ENCODE measurements around the gene MINPP1.

Gene MINPP1

DNA sequence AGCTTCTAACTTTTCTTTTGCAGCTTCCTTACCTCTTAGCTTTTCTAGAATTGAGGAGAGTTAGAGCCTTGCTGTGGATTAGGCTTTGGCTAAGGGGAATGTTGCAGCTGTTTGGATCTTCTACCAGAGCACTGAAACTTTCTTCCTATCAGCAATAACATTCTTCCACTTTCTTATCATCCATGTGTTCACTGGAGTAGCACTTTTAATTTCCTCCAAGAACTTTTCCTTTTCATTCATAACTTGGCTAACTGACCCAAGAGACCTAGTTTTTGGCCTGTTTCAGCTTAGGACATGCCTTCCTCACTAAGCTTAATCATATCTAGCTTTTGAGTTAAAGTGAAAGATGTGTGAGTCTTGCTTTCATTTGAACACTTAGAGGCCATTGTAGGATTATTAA, 19.6 kb downstream of the MINPP1 start:
- DNase-seq: no peak

DNA sequence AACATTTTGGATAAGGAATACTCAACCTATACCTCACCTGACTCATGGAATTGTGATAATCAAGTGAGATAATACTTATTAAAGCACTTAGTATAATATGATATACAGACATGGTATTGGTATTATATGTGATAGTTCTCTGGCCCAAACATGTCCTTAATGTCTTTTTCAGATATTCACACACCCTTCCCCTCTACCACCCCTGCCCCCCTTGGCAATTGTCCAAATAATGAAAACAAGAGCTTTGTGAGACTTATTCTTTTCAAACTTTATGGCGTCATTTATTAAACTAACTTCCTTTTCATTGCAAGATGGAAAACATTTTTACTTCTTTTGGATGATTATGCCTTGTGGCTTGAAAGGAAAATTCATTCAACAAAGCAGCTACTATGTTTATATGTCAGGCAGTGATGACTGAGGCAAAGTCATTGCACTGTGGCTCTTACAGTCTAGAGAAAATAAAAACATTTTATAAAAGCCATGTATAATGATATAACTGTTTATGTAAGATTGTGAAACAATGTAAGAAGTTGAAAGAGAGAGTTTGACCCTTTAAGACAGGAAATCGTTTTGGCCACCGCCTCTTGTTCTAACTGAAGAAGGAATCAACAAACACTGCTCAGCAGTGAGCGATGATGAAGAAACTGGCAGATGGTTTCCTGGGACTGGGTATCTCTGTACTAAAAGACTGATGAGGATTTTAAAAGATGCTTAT, 27.4 kb downstream of the MINPP1 start:
- no peak for DNase-seq

DNA sequence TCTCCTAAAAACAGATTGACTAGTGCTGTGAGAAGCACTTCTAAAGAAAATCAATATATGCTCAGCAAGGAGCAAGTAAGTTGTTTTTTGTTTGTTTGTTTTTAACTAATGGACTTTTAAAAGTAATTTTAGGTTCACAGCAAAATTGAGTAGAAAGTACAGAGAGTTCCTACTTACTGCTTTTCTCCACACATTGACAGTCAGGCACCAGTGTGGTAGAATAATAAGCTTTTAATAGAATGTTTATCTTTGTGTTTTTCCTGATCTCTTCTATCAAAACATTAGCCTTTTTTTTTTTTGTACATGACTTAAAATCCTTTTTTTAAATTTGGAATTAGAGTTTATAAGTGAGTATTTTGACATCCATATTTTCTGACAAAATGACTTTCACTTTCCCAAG, 28.0 kb downstream of the MINPP1 start:
- DNase-seq: no peak

DNA sequence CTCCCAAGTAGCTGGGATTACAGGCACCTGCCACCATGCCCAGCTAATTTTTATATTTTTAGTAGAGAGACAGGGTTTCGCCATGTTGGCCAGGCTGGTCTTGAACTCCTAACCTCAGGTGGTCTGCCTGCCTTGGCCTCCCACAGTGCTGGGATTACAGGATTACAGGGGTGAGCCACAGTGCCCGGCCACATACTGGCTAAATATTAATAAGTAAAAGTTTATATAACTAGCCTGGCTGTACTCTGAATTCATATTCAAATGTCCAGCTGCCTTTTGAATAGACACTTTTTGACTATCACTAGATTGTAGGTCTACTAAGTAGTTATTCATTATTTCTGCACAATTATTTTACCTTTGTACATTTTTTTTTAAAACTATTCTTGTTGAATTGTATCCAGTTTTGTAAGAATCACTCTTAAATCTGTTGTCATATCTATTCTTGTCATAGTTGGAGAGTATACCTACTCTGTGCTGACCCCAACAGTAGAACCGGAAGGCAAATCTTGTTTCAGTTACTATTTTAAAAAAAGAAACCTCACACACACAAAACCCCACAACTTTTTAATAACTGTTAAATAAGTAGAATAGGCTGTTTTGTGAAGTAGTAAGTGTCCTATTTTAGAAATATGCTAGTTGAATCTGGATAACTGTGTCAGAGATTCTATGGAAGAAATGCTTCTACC, 29.6 kb downstream of the MINPP1 start:
- no peak for DNase-seq

DNA sequence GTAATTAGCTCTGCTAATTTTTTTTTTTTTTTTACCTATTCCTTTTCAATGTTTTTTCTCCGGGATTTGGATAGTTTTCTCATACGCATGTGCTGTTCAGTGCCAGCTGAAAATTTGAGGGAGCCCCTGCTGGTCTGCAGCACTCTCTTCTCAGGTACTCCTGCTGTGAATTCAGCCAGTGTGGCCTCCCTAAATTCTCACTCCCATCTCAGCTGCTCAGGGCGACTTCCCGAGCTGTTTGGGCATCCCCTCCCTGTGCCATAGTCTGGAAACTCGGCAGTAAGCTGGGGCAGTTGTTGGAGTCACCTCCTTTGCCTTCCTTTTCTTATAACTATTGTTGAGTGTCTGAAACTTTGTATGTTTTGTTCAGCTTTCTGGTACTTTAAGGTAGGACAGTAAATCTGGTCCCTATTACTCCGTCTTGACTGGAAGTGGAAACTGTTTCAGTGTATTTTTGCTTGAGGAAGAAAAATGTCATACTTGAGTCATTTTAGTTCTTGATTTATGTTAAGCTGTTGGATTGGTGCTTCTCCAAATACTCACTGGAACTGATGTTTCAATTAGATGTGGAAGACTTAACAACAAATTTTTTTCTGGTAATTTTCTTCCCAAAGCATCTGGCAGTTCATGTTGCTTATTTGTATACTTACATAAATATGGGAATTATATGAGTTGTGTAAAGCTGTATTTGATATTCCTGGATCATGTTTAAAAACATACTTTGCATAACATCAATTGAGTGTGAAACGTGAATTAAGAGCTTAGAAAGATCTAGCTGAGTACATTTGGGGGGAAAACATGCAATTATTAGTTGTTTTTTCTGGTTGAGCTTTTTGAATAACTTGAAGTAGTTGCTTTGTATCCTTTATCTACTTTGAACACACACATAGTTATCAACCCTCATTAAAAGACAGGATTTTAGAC, 33.7 kb downstream of the MINPP1 start:
- DNase-seq: no peak

DNA sequence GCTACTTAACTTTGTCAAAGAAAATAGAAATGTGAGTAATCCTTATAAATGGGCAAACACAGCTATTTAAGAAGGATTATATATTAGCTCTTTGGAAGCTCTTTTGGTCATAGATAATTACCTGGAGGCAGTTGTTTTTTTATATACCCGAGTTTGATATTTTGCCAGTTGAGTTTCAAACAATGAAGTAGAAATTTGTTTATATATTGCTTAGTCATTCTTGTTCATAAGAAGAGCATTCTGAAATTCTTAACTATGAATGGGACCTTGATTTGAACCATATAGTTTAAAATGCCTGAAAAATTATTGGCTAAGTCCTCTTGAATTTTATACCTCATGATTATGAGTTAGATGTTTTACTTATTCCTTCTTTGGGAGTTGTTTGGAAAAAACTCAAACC, 36.4 kb downstream of the MINPP1 start:
- DNase-seq: no peak

DNA sequence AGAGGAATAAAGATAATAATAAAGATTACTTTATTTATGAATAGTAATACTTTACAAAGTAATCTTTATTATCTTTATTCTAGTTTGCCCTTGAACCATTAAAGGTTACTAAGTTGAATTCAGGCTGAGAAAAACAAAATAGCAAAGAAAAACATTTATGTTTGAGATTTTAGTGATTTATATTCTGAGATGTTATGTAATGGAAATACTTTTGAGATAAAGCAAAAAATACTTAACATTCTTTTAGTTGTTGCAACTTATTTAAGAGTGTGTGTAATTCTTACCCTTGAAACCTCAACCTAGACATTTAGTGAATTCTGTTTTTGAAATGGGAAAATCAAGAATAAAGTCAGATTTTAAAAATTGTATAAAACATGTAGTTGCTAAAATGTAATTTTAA, 40.0 kb downstream of the MINPP1 start:
- no peak for DNase-seq

DNA sequence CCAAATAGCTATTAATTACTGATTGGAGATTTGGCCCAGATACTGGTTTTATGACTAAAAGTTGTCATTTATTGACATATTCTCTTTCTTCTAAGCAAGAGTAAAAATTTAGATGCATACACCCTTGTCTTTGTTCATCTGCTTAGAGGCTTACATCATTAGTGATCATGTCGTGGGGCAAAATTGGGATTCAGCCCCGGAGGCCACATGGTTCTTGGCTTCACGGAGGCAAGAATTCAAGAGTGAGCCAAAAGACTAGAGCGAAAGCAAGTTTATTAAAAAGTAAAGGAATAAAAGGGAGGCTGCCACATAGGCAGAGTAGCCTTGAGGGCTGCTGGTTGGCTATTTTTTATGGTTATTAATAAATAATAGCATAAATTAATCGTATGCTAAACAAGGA, 41.1 kb downstream of the MINPP1 start:
- DNase-seq: no peak

DNA sequence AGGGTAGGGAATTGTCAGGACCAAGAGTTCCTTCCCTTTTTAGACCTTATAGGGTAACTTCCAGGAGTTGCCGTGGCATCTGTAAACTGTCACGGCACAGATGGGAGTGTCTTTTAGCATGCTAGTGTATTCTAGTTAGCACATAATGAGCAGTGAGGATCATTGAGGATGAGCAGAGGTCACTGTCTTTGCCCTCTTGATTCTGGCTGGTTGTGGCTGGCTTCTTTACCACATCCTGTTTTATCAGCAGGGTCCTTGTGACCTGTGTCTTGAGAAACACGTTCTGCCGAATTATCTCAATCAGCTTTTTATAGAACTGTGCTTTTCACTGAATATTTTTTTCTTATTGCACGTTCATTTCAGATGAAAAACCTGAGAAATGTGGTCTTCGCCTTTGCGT, 41.5 kb downstream of the MINPP1 start:
- DNase-seq: no peak

DNA sequence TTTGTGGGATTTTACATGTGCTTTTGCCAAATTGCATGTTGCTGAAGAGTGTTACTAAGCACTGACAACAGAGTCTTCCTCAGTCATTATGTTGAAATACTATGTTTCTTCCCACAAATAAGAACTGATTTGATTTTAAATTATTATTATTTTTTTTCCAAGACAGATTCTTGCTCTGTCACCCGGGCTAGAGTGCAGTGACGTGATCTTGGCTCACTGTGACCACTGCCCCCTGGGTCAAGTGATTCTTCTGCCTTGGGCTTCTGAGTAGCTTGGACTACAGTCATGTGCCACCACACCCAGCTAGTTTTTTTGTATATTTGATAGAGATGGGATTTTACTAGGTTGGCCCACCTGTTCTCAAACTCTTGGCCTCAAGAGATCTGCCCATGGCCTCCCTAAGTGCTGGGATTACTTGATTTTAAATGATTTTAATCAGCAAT, 42.3 kb downstream of the MINPP1 start:
- no peak for DNase-seq

DNA sequence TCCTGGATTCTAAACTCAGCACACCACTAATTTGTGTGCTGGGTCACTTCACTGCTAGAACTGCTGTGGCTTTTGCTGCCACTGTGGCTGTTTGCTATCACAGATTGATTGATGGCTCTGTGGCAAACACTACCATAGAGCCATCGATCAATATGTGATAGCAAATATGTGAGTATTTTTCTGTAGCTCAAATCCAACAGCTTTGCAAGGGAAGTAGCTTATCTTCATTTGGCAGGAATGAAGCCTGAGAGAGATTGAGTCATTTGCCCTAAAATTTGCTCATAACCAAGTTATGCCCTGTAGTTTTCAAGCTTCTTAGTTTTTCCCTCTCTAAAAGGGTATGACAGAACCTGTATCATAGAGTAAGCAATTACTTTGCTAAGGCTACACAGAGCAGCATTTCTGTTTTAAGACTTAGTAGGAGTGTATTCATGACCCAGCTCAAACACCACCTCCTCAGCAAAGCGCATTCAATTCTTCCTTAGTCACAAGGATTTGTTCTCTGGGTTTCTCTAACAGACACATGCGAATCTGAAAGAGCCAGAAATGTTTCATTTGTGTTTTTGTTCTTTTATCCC, 43.1 kb downstream of the MINPP1 start:
- DNase-seq: no peak

DNA sequence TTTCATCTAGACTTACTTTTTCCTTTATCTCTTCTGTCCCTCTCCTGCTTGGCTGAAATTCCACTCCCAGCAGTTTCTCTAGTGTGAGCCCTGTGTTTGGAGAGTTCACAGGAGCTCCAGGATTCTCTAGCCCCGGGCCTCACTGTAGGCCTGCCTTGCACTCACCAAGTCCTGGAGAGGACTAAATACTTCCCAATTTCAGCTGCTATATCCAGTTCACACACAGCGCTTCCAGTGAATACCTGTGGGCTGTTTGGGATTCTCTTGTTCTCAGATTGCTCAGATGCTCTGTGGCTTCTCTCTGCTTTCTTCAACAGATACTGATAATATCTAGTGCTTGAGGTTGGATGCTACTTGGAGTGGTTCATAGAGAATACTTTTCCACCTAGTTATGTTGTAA, 46.0 kb downstream of the MINPP1 start:
- DNase-seq: no peak

DNA sequence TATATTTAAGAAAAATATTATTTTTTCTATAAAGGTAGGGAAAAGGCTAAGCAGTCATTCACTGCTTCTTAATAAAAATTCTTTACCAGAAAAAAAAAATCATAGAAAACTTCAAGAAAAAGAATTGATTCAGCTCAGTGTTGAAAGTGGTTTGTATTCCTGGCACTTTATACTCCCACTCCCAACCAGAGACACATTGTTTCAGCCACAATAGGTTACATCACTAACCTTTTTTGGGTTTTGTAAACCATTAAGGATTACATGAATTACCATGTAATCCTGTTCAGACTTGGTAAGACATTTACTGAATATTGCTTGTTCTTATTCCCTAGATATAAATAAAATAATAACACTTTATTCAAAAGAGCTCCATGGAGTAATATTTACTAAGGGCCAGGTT, 46.6 kb downstream of the MINPP1 start:
- no peak for DNase-seq

DNA sequence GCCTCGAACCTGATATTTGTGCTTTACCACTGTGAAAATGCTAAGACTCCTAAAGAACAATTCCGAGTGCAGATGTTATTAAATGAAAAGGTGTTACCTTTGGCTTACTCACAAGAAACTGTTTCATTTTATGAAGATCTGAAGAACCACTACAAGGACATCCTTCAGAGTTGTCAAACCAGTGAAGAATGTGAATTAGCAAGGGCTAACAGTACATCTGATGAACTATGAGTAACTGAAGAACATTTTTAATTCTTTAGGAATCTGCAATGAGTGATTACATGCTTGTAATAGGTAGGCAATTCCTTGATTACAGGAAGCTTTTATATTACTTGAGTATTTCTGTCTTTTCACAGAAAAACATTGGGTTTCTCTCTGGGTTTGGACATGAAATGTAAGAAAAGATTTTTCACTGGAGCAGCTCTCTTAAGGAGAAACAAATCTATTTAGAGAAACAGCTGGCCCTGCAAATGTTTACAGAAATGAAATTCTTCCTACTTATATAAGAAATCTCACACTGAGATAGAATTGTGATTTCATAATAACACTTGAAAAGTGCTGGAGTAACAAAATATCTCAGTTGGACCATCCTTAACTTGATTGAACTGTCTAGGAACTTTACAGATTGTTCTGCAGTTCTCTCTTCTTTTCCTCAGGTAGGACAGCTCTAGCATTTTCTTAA, 47.7 kb downstream of the MINPP1 start:
- DNase-seq: no peak

DNA sequence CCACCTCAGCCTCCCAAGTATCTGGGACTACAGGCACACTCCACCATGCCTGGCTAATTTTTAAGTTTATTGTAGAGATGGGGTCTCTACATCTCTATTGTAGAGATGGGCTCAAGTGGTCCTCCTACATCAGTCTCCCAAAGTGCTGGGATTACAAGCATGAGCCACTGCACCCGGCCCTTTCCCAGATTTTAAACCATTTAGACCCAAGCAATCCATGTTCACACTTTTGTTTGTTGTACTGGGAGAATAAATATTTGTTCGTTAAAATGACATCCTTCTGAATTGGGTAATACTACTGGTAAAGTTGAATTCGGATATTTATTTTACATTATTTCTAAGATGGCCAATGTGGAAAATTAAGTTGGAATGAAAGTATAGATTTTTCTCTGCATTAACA, 52.7 kb downstream of the MINPP1 start:
- no peak for DNase-seq

DNA sequence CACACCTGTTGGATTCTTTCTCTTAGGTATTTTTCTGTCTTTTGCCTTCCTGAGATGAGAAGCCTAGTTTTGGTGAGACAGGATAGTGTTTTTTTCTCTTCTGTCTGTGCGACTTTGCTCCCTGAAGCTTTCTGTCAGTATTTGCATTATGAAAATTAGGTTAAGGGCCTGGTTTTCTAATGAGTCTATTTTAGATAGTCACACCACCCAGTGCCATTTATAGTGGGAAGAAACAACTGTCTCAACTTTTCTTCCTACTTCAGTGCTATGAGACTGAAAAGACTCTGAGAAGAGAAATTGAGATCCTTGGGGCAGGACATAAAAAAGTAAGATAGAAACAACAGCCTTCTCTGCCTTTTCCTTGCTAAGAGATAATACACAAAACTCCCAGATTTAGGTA, 53.6 kb downstream of the MINPP1 start:
- DNase-seq: no peak

DNA sequence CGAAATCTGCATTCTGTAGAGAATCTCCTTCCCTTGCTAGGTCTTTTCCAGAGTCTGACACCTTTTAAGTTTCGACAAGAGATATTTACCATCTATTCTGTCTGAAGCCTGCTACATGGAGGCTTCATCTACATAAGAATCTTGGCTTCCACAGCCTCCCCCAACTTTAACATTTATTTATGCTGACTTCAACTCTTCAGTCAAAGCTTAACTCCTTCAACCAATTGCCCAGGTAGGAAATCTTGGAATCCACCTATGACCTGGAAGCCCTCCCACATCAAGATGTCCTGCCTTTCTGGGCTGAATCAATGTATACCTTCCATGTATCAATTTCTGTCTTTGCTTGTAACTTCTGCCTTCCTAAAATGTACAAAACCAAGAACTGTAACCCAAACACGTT, 54.7 kb downstream of the MINPP1 start:
- DNase-seq: no peak

DNA sequence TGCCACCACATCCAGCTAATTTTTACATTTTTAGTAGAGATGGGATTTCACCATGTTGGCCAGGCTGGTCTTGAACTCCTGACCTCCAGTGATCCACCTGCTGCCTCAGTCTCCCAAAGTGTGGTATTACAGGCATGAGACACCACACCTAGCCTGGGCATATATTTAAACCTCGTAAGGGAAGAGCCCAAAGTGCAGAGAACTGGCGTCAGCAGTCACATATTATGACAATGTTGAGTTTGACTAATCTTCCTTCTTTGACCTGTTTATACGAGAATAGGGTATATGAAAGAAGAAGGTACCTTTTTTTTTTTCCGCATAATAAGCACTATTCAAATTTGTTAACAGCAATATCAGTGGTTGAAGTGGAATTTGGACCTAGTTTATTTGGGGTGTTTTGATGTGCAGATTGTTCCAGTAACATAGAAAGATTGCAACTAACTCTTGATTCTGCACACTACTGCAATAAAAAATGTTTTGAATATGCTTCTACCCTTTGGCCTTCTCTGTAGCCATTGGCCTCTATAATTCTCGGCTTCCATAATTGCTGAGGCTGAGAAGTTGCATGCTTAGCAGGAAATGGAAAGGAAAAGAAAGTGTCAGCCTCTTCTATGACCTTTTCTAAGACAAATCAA, 55.9 kb downstream of the MINPP1 start:
- no peak for DNase-seq

DNA sequence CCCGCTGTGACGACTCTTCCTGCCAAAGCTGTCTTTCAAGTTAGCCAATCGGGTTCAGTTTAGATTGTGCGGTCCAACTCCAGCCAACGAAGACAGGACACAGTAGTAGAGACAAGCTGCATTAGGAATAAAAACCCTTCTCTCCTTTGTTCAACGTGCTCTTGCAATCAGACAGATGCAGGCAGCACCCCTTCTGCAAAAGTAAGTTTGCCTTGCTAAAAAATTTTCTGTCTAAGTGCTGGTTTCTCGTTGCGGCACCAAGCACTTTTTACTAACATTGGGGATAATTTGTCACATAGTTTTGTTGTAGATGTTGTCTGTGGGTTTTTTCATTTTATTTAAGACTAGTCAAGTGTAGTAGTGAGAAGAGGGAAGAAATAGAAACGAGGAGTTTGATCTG, 58.1 kb downstream of the MINPP1 start:
- no peak for DNase-seq

DNA sequence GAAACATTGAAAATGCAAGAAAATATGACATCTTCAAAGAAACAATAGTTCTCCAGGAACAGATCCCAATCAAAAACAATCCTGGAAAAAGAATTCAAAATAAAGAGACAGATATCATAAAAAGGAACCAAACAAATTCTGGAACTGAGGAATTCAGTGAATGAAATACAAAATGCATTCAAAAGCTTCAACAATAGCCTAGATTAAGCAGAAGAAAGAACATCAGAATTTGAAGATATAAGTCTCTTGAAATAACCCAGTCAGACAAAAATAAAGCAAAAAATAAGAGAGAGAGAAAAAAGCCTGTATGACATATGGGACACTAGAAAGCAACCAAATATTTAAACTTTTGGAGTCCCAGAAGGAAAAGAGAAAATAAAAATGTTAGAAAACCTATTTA, 60.3 kb downstream of the MINPP1 start:
- DNase-seq: no peak

DNA sequence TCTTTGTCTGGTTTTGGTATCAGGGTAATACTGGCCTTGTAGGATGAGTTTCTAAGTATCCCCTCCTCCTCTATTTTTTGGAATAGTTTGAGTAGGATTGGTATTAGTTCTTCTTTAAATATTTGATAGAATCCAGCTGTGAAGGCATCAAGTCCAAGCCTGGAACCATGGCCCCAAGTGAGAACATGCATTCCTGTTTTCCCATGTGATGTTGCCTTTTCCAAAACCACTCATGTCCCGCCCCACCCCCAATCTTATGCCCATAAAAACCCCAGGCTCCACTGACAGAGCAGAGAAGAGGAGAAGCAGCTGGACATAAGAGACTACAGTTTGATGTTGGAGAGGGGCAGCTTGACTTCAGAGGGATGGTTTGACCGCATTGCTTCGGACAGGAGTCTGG, 71.2 kb downstream of the MINPP1 start:
- DNase-seq: no peak

DNA sequence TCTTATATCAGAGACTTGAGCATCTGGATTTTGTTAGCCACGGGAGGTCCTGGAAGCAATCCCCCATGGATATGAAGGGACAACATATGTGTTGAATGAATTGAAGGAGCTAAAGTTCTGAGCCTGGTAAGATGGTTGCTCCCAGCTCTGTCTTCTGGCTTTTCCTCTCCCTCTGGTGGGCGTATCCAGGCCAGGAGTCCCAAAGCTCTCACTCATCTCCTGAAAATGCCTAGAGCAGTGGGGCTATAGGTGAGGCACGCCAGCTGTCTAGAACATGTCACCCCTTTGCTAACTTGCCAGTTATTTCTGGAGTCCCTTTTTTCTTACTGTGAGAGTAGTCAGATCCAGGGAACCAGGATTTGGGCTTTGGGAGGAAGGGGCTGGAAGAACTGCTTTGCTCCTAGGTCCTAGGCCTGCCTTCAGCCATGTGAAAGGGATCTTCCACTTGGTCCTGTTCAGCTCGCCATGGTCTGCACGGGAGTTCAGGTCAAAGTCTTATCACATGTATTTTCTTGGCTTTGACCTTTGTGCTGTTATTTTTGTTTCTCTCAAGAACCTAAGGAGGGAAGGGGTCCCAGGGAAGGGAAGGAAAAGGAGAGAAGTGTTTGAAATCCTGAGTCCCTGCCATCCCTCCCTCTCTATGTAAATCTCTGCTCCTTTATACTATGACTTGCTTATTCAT, 73.6 kb downstream of the MINPP1 start:
- no peak for DNase-seq
